Activated CD4-positive, alpha-beta T cell treated with anti-CD3 and anti-CD28 coated beads, Interleukin-2, amount 50 U/mL, for 4 hours (primary cell): ENCODE measurements around the gene STRA6.

Experiments used
- DNase-seq, 2 experiments: peaks; one replicate each; pipeline ENCODE4 v3.0.0-alpha.2; 2020

The STRA6 gene

GRCh38 chr15:74205582-74205947 is 3.0 kb upstream of the STRA6 start:
- no peak for DNase-seq

GRCh38 chr15:74203914-74204431 is 1.4 kb upstream of the STRA6 start:
- DNase-seq: no peak

- no peak for DNase-seq
These were observed 722 bp downstream of the STRA6 start for GRCh38 chr15:74201710-74202420.

- no peak for DNase-seq
These were observed 1.6 kb downstream of the STRA6 start for GRCh38 chr15:74200871-74201419.

- DNase-seq: no peak
These were observed 2.2 kb downstream of the STRA6 start for GRCh38 chr15:74200412-74200815.

GRCh38 chr15:74199297-74199652 is 3.3 kb downstream of the STRA6 start:
- DNase-seq: no peak

GRCh38 chr15:74197176-74197965 is 5.2 kb downstream of the STRA6 start:
- DNase-seq: no peak

- no peak for DNase-seq
These were observed 6.4 kb downstream of the STRA6 start for GRCh38 chr15:74196175-74196574.

- no peak for DNase-seq
These were observed 7.7 kb downstream of the STRA6 start for GRCh38 chr15:74194572-74195559.

- no peak for DNase-seq
These were observed 8.7 kb downstream of the STRA6 start for GRCh38 chr15:74193905-74194304.

- DNase-seq: no peak
These were observed 9.3 kb downstream of the STRA6 start for GRCh38 chr15:74193299-74193718.

- no peak for DNase-seq
These were observed 9.8 kb downstream of the STRA6 start for GRCh38 chr15:74192751-74193150.

- DNase-seq: no peak
These were observed 10.8 kb downstream of the STRA6 start for GRCh38 chr15:74191798-74192197.

- DNase-seq: no peak
These were observed 14.4 kb downstream of the STRA6 start for GRCh38 chr15:74188216-74188615.

- no peak for DNase-seq
These were observed 16.8 kb downstream of the STRA6 start for GRCh38 chr15:74185710-74186348.

- no peak for DNase-seq
These were observed 17.9 kb downstream of the STRA6 start for GRCh38 chr15:74184582-74185091.

GRCh38 chr15:74182131-74182530 is 20.5 kb downstream of the STRA6 start:
- no peak for DNase-seq

- DNase-seq: no peak
These were observed 21.5 kb downstream of the STRA6 start for GRCh38 chr15:74180881-74181602.

GRCh38 chr15:74179983-74180880 is 22.4 kb downstream of the STRA6 start:
- no peak for DNase-seq
